Measurements from ENCODE around the gene DNAAF1.

DNAAF1 gene
- total RNA-seq: 0 to 0.11 (median 0) reads per million in 9 experiments

DNA sequence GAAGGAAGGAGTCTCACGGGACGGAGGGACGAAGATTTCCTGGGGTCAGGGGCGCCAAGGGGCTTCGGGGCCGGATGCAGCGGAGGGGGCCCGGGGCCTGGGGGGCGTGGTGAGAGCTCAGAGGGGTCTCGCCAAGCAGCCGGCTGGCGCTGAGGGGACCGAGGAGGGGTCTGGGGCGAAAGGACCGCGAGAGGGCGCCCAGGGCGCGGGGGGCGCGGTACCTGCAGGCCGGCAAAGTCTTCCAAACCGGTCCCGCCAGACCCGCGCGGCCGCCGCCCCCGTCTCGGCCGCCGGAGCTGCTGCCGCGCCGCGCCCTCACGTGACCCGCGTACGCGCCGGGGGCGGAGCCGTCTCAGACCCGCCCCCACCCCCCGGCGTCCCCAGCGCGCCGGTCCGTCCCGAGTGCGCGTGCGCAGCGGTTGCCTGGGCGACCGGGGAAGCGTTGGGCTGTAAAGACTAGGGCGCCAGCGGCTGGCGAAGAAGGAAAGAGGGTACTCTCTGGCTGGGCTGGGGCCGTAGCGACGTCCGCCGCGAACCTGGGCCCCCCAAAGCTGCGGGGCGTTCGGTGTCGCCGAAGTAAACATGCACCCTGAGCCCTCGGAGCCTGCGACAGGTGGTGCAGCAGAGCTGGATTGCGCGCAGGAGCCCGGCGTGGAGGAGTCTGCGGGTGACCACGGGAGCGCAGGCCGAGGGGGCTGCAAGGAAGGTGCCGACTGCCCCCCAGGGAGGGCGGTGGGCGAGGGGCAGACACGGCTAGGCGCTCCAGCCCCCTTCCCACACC is at the start of gene DNAAF1, which contains the start of gene HSDL1:
DNAAF1 (plus strand) TSS at position 450 of the 781 bp plus-strand sequence; CDS start at position 583, 133 bp downstream.
HSDL1 (minus strand) TSS at position 319 of the 781 bp plus-strand sequence. CDS start 13,856 bp downstream, outside the sequence.
- H3K36me3 Mint-ChIP-seq (ENCODE audit: insufficient read depth): peaks cover 15% of the 10 kb centered on the region
- H3K9me3 Mint-ChIP-seq: no peaks in the 10 kb centered on the region
- H3K4me1 Mint-ChIP-seq (ENCODE audit: low read depth in 2 of 2): peaks cover 16 to 18% of the 10 kb centered on the region in 2 donors
- ATAC-seq (replicated peaks) (peak; percentile 84), DNase-seq (peak; percentile 93 to 96 (median 94))
- H3K27ac Mint-ChIP-seq: peak within 1 kb of the TSS; percentile 88 to 97
- H3K4me3 Mint-ChIP-seq: peak within 1 kb of the TSS; percentile 98
- peaks cover 0 to 9% of the 10 kb centered on the region in 2 donors for H3K27me3 Mint-ChIP-seq

DNA sequence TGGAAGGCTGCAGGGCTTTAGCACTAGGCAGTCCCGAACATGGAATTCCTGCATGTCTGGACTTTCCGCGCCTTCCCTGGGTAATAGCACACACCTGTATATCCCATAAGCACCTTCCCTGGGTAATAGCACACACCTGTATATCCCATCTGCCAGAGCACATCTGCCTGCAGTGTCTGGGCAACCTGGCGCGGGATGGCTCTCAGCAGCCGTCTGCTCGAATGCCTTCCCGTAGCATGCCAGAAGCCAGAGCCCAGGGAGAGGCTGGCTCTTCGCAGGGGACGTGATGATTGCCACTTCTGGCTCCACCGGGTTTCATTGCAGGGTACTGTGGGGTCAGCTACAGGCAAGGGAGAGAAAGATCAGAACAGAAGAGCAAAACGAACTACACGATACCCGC is 49.6 kb upstream of the DNAAF1 start:
- DNase-seq (no peak), ATAC-seq (replicated peaks) (no peak)
- no peaks in the 10 kb centered on the region for H3K9me3 Mint-ChIP-seq
- no peaks in the 10 kb centered on the region for H3K27me3 Mint-ChIP-seq
- H3K4me1 Mint-ChIP-seq (ENCODE audit: low read depth in 2 of 2): peaks cover 0 to 5% of the 10 kb centered on the region in 2 donors
- H3K27ac Mint-ChIP-seq: no peak overlapping the region
- H3K36me3 Mint-ChIP-seq (ENCODE audit: insufficient read depth): peaks cover 91% of the 10 kb centered on the region
- no peak overlapping the region for H3K4me3 Mint-ChIP-seq

DNA sequence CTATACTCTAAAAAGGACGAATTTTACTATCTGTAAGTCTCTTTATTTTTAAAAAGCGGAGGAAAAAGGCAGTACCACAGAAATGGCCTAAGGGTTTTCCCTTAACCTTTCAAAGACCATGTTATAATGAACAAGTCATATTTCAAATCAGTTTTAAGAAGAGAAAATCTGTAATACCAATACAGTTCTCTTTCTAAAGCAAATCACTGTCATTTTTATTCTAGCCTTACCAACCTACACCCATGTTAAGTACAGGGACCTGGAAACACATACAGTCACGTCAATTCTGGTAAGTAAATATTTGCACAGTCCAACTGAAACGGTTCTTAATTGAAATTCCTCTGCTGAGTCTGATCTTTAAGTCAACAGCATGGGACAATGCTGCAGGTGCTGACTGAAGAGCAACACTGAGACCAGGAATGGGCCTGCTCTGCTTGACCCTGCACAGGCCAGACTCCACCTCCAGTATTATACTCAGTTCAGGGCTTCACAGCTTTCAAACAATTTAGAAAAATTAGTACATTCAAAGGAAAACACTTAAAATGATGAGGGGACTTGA is 48.6 kb upstream of the DNAAF1 start:
- Mint-ChIP-seq H3K27ac (no peak overlapping the region), H3K4me1 (ENCODE audit: low read depth in 2 of 2) (peaks cover 0 to 5% of the 10 kb centered on the region in 2 donors), H3K9me3 (no peaks in the 10 kb centered on the region), H3K4me3 (no peak overlapping the region), H3K27me3 (no peaks in the 10 kb centered on the region), H3K36me3 (ENCODE audit: insufficient read depth) (peaks cover 91% of the 10 kb centered on the region)
- no peak for ATAC-seq (replicated peaks)
- DNase-seq: no peak

DNA sequence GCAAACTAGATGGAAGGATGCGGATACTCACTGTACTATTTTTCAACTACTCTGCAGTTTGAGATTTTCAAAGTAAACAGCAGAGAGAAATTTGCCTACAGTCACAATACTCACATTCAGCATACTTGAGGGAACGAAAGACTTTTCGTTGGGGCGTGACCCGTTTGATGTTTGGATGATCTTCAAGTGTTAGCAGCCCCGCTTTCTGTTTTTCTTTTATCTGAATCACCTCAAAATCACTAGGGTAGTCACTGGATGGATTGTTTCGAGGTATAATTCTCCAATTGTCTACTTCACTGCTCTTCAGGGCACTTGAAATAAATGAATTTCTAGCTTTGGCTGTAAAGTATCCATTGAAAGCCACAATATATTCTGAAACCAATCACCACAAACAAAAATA is 46.2 kb upstream of the DNAAF1 start:
- Mint-ChIP-seq H3K36me3 (ENCODE audit: insufficient read depth) (peaks cover 74% of the 10 kb centered on the region), H3K27me3 (no peaks in the 10 kb centered on the region), H3K9me3 (no peaks in the 10 kb centered on the region), H3K27ac (no peak overlapping the region), H3K4me1 (ENCODE audit: low read depth in 2 of 2) (peaks cover 11 to 20% of the 10 kb centered on the region in 2 donors), H3K4me3 (no peak overlapping the region)
- DNase-seq (no peak), ATAC-seq (replicated peaks) (no peak)

GRCh38 chr16:84103678-84104077 is 41.4 kb upstream of the DNAAF1 start:
- H3K36me3 Mint-ChIP-seq (ENCODE audit: insufficient read depth): peaks cover 62% of the 10 kb centered on the region
- H3K9me3 Mint-ChIP-seq: no peaks in the 10 kb centered on the region
- H3K4me3 Mint-ChIP-seq: no peak overlapping the region
- peaks cover 24 to 42% of the 10 kb centered on the region in 2 donors for H3K4me1 Mint-ChIP-seq (ENCODE audit: low read depth in 2 of 2)
- H3K27me3 Mint-ChIP-seq: no peaks in the 10 kb centered on the region
- no peak for DNase-seq
- no peak for ATAC-seq (replicated peaks)
- peak overlapping the region; percentile 38 to 62 for H3K27ac Mint-ChIP-seq

GRCh38 chr16:84104231-84104630 is 40.9 kb upstream of the DNAAF1 start:
- DNase-seq (no peak), ATAC-seq (replicated peaks) (no peak)
- H3K4me3 Mint-ChIP-seq: no peak overlapping the region
- H3K27ac Mint-ChIP-seq: peak overlapping the region in 1 of 2 donors; percentile 51
- H3K9me3 Mint-ChIP-seq: no peaks in the 10 kb centered on the region
- H3K36me3 Mint-ChIP-seq (ENCODE audit: insufficient read depth): peaks cover 57% of the 10 kb centered on the region
- peaks cover 28 to 45% of the 10 kb centered on the region in 2 donors for H3K4me1 Mint-ChIP-seq (ENCODE audit: low read depth in 2 of 2)
- no peaks in the 10 kb centered on the region for H3K27me3 Mint-ChIP-seq

DNA sequence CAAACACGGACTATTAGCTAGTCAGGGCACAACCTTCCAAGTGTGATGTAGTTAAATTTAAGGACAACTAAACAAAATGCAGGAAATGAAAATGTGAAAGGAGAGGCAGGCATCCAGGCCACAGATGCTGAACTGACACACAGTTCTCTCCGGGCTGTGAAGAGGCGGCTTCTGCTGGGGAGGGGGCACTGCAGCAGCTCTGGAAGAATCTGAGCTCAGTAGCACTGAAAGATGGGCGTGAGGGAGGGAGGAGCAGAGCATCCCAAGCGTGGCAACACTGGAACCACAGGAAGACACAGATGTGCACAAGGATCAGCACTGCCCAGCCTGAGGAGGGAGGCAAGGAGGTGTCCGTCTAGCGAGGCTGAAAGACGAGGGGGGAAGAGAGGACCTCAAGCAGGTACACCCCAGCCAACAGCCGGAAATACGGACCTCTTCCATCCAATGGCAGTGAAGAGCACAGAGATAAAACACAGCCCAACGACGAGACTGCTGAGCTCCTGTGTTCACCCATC is 39.8 kb upstream of the DNAAF1 start:
- Mint-ChIP-seq H3K4me3 (peak overlapping the region in 1 of 2 donors; percentile 21), H3K27ac (peak overlapping the region; percentile 49 to 51), H3K4me1 (ENCODE audit: low read depth in 2 of 2) (peaks cover 29 to 47% of the 10 kb centered on the region in 2 donors), H3K9me3 (no peaks in the 10 kb centered on the region), H3K27me3 (no peaks in the 10 kb centered on the region), H3K36me3 (ENCODE audit: insufficient read depth) (peaks cover 48% of the 10 kb centered on the region)
- ATAC-seq (replicated peaks) (no peak), DNase-seq (no peak)

GRCh38 chr16:84105948-84106740 is 39.0 kb upstream of the DNAAF1 start:
- Mint-ChIP-seq H3K4me3 (peak overlapping the region in 1 of 2 donors; percentile 28), H3K36me3 (ENCODE audit: insufficient read depth) (peaks cover 48% of the 10 kb centered on the region), H3K9me3 (no peaks in the 10 kb centered on the region), H3K27me3 (no peaks in the 10 kb centered on the region), H3K4me1 (ENCODE audit: low read depth in 2 of 2) (peaks cover 36 to 55% of the 10 kb centered on the region in 2 donors), H3K27ac (peak overlapping the region; percentile 12 to 47)
- DNase-seq (no peak), ATAC-seq (replicated peaks) (no peak)

- no peaks in the 10 kb centered on the region for H3K9me3 Mint-ChIP-seq
- H3K4me3 Mint-ChIP-seq: no peak overlapping the region
- H3K27me3 Mint-ChIP-seq: no peaks in the 10 kb centered on the region
- DNase-seq (no peak), ATAC-seq (replicated peaks) (no peak)
- H3K4me1 Mint-ChIP-seq (ENCODE audit: low read depth in 2 of 2): peaks cover 35 to 45% of the 10 kb centered on the region in 2 donors
- peaks cover 42% of the 10 kb centered on the region for H3K36me3 Mint-ChIP-seq (ENCODE audit: insufficient read depth)
- no peak overlapping the region for H3K27ac Mint-ChIP-seq
These were observed 37.2 kb upstream of the DNAAF1 start for GRCh38 chr16:84107921-84108320.

DNA sequence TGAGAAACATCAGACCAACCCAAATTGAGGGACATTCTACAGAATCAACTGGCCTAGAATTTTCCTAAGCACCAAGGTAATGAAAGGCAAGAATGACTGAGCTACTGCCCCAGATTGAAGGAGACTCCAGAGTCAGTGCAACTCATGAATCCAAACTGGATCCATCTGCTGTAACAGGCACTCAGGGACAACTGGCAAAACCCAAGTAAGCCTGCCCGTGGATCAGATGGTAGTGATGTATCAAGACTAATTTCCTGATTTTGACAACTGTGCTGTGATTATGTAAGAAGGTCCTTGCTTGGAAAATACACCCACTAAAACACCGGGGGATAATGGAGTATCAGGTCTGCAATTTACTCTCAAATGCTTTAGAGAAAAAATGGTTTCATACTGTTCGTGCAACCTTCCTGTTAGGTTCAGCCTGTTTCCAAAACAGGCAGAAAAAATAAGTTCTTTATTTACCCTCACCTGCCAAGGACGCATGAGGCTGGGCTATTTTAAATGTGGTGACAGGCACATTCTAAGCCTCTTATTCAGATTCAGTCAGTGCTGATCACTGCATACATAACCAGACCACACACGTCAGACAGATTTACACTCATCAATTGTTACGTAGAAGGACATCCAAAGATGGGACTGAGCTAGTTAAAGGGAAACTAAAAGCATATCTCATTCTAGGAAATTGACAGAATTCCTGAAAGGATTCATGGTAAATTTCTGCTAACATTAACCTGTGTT is 35.3 kb upstream of the DNAAF1 start:
- Mint-ChIP-seq H3K4me1 (ENCODE audit: low read depth in 2 of 2) (peaks cover 34 to 38% of the 10 kb centered on the region in 2 donors), H3K9me3 (no peaks in the 10 kb centered on the region), H3K36me3 (ENCODE audit: insufficient read depth) (peaks cover 43% of the 10 kb centered on the region), H3K27ac (peak overlapping the region in 1 of 2 donors; percentile 22), H3K27me3 (no peaks in the 10 kb centered on the region), H3K4me3 (no peak overlapping the region)
- ATAC-seq (replicated peaks): no peak
- no peak for DNase-seq

GRCh38 chr16:84110527-84110926 is 34.6 kb upstream of the DNAAF1 start:
- Mint-ChIP-seq H3K4me3 (no peak overlapping the region), H3K36me3 (ENCODE audit: insufficient read depth) (peaks cover 36% of the 10 kb centered on the region), H3K9me3 (no peaks in the 10 kb centered on the region), H3K27ac (peak overlapping the region in 1 of 2 donors; percentile 26), H3K4me1 (ENCODE audit: low read depth in 2 of 2) (peaks cover 36 to 38% of the 10 kb centered on the region in 2 donors), H3K27me3 (no peaks in the 10 kb centered on the region)
- DNase-seq (no peak), ATAC-seq (replicated peaks) (no peak)

- DNase-seq: no peak
- Mint-ChIP-seq H3K36me3 (ENCODE audit: insufficient read depth) (peaks cover 40% of the 10 kb centered on the region), H3K4me1 (ENCODE audit: low read depth in 2 of 2) (peaks cover 29 to 38% of the 10 kb centered on the region in 2 donors), H3K4me3 (no peak overlapping the region), H3K27ac (peak overlapping the region in 1 of 2 donors; percentile 26), H3K27me3 (no peaks in the 10 kb centered on the region), H3K9me3 (no peaks in the 10 kb centered on the region)
- ATAC-seq (replicated peaks): no peak
These were observed 33.6 kb upstream of the DNAAF1 start for GRCh38 chr16:84111525-84111924.

All from effector memory CD8-positive, alpha-beta T cell (primary cell).